Astrocyte (in vitro differentiated cells and primary cell): ENCODE results near the gene SFR1.

ENCODE experiments used
- EZH2 ChIP-seq: IDR thresholded peaks from 2 replicates; pipeline ENCODE4 v1.6.1; 2012; ENCODE audit warnings: mild to moderate bottlenecking, low read length, inconsistent platforms; ENCODE audit not compliant: insufficient read depth
- TF ChIP-seq, protein P1 (sequence below): IDR thresholded peaks from 2 replicates; pipeline ENCODE4 v1.5.1; 2011; ENCODE audit warnings: low read depth, mild to moderate bottlenecking, inconsistent platforms, low read length, moderate library complexity; ENCODE audit not compliant: insufficient read depth

DNA sequence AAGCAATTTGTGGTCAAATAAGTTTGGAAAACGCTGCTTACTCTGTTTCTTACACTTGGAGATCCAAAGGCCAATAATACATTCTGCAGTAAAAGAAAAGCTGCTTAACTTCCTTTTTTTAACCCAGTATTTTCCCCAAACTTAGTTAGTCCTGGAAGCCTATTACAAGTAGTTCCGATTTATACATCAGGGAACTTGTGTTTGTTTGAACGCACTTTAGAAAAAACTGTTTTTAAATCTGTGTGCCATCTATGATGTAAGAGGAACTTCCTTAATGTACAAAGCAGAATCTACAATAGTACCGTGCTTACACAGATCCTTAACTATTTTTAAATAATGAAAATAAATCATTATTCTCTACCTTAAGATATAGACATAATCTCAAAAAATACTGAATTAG lies 23.0 kb downstream of the SFR1 start:
- TF ChIP-seq, protein P1, sequence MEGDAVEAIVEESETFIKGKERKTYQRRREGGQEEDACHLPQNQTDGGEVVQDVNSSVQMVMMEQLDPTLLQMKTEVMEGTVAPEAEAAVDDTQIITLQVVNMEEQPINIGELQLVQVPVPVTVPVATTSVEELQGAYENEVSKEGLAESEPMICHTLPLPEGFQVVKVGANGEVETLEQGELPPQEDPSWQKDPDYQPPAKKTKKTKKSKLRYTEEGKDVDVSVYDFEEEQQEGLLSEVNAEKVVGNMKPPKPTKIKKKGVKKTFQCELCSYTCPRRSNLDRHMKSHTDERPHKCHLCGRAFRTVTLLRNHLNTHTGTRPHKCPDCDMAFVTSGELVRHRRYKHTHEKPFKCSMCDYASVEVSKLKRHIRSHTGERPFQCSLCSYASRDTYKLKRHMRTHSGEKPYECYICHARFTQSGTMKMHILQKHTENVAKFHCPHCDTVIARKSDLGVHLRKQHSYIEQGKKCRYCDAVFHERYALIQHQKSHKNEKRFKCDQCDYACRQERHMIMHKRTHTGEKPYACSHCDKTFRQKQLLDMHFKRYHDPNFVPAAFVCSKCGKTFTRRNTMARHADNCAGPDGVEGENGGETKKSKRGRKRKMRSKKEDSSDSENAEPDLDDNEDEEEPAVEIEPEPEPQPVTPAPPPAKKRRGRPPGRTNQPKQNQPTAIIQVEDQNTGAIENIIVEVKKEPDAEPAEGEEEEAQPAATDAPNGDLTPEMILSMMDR, result no peak
- no peak for TF ChIP-seq EZH2
